NCI-H748 (cell line): ENCODE measurements around the gene UPB1.
"Not testable (repeated sequence)": the region's sequence is repeated elsewhere in the genome, so short reads cannot be mapped to it uniquely, and the experiment has no call there.

Source experiments
- DNase-seq: peaks from one replicate; lab custom pipeline; 2025; ENCODE audit not compliant: unreplicated experiment; lab: John Stamatoyannopoulos, UW

Gene UPB1

GRCh38 chr22:24526191-24526590, 31.1 kb downstream of the UPB1 start:
- no peak for DNase-seq

- no peak for DNase-seq
These were observed 34.8 kb downstream of the UPB1 start for GRCh38 chr22:24529898-24530297.

GRCh38 chr22:24530968-24531367, 35.8 kb downstream of the UPB1 start:
- DNase-seq: not testable (repeated sequence)

- DNase-seq: no peak
These were observed 36.9 kb downstream of the UPB1 start for GRCh38 chr22:24532075-24532474.

GRCh38 chr22:24535348-24535747, 40.2 kb downstream of the UPB1 start:
- DNase-seq: no peak

GRCh38 chr22:24536089-24536488, 41.0 kb downstream of the UPB1 start:
- DNase-seq: no peak

- no peak for DNase-seq
These were observed 45.3 kb downstream of the UPB1 start for GRCh38 chr22:24540470-24540869.

- DNase-seq: no peak
These were observed 46.8 kb downstream of the UPB1 start for GRCh38 chr22:24541681-24542515.

GRCh38 chr22:24542641-24543040, 47.5 kb downstream of the UPB1 start:
- DNase-seq: no peak

GRCh38 chr22:24543185-24543601, 48.1 kb downstream of the UPB1 start:
- DNase-seq: no peak

GRCh38 chr22:24543679-24544243, 48.6 kb downstream of the UPB1 start:
- DNase-seq: no peak

- DNase-seq: no peak
These were observed 53.7 kb downstream of the UPB1 start for GRCh38 chr22:24548812-24549211.

GRCh38 chr22:24550028-24550901, 55.1 kb downstream of the UPB1 start:
- no peak for DNase-seq

- DNase-seq: no peak
These were observed 55.8 kb downstream of the UPB1 start for GRCh38 chr22:24550902-24551435.

GRCh38 chr22:24552503-24553286, 57.6 kb downstream of the UPB1 start:
- peak; percentile 66 for DNase-seq

- peak; percentile 24 for DNase-seq
These were observed 58.6 kb downstream of the UPB1 start for GRCh38 chr22:24553597-24554312.

- peak; percentile 24 for DNase-seq
These were observed 59.4 kb downstream of the UPB1 start, which contains the start of gene GUCD1 for GRCh38 chr22:24554313-24555164. TSS of gene GUCD1 (minus strand) at chr22:24555138. CDS start at chr22:24554991, 147 bp downstream.

- peak; percentile 96 for DNase-seq
These were observed 60.3 kb downstream of the UPB1 start, which contains the start of gene SNRPD3 for GRCh38 chr22:24555165-24556039. TSS of gene SNRPD3 (plus strand) at chr22:24555999. CDS start at chr22:24557675, 1,676 bp downstream.
